Epithelial cell of proximal tubule (primary cell): ENCODE results near the gene RAPGEF1. TPM values are rescaled to one million over a fixed set of nuclear protein-coding genes. Genes with fewer than 3 reads are reported as not detected.
A peak's percentile ranks its signal among the peaks of the same experiment; 100 is the strongest.

Experiments used
- DNase-seq: peaks from one replicate; pipeline ENCODE4 v3.0.0-alpha.2; 2011; ENCODE audit warnings: low read depth
- H3K4me3 ChIP-seq: 2 replicates; pipeline ENCODE4 v1.5.1; 2011; ENCODE audit warnings: low read depth, mild to moderate bottlenecking, low read length
- CTCF ChIP-seq: conservative IDR thresholded peaks from 2 replicates; pipeline ENCODE4 v1.5.1; 2012; ENCODE audit warnings: low read depth, mild to moderate bottlenecking, low read length
- total RNA-seq: library from RNA; depleted of rRNA; stranded (reverse); fragments of >200 nt; gene quantifications from 2 replicates; pipeline ENCODE4 v1.2.3, GENCODE V29; 2015

RAPGEF1 gene
- total RNA-seq, 1 donor from 2014 or later: 34.8 TPM

DNA sequence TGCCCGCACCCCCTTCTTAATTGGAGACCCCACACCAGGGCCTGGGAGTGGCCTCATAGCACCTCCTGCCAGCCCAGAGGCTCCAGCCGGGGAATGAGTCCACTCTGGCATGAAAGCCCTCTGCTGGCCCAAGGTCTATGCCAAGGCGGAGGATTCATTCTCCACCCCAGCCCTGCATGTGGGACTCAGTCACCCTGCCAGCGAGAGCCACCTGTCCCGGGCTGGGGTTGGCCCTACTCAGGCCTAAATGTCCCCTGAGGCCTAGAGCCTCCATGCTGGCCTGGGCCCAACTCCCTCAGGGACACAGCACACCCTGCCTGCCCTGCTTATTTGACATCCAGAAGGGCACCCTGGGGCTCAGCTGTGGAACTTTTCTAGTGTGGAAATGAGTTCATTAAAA is 1.0 kb upstream of the RAPGEF1 start:
- DNase-seq: no peak
- H3K4me3 ChIP-seq: no peak overlapping the region
- TF ChIP-seq CTCF: no peak

- TF ChIP-seq CTCF: no peak
- peak overlapping the region; percentile 80 for H3K4me3 ChIP-seq
- no peak for DNase-seq
These were observed 530 bp downstream of the RAPGEF1 start for GRCh38 chr9:131739133-131739958.

DNA sequence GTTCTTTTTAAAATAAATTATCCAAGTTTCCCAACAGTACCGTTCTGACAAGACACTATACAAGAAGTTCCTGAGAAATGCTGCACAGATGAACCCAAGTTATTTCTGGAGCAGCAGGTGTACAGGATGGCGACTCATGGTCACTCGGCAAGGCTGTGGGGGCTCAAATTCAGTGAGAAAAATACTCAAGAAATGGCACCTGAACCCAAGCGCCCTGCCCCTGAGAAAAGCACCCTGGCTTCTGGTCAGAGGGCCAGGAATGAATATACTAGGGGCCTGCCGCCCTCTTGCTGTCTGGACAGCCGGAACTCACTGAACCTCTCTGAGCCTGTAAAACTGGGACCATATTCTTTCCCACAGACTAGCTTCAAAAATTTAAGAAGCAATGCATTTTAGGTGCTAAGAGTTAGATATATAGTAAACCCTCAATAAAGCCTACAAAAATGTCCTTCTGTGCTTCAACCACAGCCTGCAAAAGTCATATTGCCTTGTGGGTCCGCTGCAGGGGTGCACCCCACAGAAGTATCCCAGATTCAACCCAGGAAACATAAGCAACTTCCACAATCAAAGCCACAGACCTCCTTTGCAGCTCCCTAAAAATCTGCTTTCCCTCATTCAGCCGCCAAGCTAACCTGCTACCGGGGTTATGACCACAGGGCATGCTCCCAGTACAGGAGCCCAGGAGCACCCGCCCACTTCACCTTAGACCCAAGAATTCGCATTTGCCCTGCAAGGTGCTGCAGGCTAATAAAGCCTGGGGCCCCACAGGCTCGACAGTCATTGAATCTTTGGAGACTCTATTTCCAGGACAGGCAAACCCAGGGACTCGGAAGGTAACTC is 1.4 kb downstream of the RAPGEF1 start:
- no peak for TF ChIP-seq CTCF

DNA sequence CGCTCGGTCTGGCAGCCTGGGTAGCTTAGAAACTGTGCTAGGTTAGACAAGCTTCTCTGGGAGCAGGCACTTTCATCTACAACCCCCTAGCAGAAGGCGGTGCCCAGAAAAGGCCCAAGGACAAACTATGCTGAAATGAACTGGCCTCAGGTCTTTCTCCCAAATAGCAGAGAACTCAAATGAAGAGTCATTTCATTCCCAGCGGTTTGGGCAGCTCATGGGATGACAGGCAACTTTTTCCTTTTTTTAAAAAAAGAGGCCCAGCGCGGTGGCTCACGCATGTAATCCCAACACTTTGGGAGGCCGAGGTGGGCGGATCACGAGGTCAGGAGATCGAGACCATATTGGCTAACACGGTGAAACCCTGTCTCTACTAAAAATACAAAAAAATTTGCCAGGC is 2.5 kb downstream of the RAPGEF1 start:
- no peak for DNase-seq
- no peak for TF ChIP-seq CTCF
- no peak overlapping the region for H3K4me3 ChIP-seq

More for the DNA sequence above, 1.4 kb downstream of the RAPGEF1 start:
- H3K4me3 ChIP-seq: peak overlapping the region; percentile 80
- no peak for DNase-seq

- TF ChIP-seq CTCF: no peak
- no peak for DNase-seq
- H3K4me3 ChIP-seq: no peak overlapping the region
These were observed 3.4 kb downstream of the RAPGEF1 start for GRCh38 chr9:131736431-131736830.

DNA sequence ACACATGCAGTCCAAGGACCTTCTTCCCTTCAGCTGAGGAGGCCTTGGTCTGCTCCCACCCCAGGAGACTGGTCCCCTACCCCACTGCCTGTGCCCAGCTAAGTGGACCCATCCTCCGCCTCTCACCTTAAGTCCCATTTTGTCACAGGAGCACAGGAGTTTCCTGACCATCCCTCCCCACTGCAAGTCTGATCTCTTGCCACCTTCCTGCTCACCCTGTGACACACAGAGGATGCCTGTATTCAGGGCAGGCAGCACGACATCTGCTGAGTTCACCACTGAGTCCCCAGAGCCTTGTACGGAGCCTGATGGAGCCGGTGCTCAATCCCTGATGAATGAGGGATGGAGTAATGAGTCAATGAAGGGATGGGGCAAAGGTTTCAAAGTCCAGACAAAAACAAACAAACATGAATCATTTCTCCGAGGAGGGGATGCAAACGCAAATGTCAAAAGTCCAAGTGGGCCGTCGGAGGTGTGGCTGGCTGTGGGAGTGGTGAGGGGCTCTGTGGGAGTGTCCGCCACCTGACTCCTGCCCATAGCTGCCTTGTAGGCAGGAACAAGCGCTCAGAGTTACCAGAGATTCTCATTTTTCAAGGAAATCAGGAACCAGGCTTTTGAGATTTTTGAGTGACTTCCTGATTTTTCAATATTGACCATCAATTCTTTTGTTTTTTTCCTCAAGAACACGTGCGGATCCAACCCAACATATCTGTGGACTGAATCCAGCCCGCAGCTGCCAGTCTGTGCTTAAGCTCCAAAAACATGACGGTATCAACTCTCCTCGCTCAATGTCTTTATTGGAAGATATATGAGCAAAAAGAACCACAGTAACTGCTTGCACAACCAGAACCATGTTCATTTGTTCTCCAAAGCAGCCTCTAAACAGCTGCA is 4.4 kb downstream of the RAPGEF1 start:
- no peak for TF ChIP-seq CTCF
- no peak for DNase-seq
- no peak overlapping the region for H3K4me3 ChIP-seq
